Measurements from ENCODE around the gene FAAP100. TPM values are rescaled to one million over a fixed set of nuclear protein-coding genes. Genes with fewer than 3 reads are reported as not detected.

The FAAP100 gene
- polyA plus RNA-seq, 3 donors = 16.5 to 34.0 (median 27.0) TPM

DNA sequence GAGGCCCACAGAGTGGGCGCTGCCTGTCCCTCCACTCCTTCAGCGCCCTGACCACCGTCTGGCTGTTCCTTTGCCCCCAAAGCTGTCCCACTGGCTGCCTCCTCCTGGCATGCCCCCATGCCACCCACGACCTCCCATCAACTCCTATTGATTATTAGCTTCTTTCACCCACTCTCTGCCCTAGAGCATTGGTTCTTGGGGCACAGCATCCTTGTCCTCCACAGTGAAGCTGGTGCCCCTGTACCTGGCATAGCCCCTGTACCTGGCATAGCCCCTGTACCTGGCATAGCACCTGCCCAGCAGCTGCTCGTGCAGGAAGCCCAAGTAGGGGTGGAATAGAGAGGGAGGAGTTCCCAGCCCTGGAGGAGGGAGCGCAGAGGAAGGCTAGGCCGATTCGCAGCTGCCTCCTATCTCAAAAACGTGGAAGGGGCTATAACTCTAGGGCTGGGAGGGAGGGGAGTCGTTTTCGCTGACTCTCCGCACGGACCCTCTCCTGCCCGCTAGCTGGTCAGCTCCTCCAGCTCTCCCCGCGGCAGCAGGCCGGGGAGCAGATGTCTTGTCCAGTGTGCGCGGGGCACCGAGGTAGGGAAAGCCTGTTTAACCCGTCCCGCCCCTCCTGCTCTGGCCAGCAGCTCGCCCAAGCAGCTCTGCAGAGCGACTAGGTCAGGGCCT, 33.9 kb downstream of the FAAP100 start:
- no peak for DNase-seq (ENCODE audit: extremely low read depth in 1 of 11, low read depth in 9 of 11, low spot score in 4 of 11)

DNA sequence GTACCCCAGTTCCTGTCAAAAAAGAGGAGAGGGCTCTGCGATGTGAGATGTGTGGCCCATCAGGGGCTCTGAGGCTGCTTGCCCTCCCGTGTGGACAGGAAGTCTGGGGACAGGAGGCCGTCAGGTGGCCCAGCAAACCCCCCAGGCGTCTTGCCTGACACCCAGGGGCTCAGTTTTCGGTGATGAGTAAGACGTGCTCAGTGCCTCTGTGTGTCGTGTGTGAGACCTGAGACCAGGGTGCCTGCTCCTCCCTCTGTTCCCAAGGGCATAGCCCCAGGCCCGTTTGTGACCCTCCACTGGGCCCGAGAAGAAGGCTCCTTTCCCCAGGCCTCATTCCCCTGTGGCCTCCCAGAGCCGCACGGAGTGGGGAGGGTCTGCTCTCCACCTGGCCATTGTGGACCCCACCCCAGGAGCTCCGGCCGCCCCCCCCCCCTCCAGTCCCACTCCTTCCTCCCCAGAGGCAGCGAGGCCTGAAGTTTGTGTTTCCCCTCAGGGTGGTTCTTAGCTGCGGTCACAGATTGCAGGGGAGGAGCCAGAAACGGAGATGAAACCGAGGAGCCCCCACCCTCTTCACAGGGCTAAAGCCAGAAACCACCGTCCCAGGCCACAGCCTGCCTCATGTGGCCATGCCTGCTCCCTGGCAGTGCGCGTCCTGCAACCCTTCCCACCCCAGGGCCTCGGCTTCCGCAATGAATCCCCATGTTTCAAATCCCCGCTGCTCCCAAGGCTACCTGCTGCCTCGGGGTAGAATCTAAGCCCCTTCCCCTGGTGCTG, 34.6 kb downstream of the FAAP100 start:
- no peak for DNase-seq (ENCODE audit: extremely low read depth in 1 of 11, low read depth in 9 of 11, low spot score in 4 of 11)

DNA sequence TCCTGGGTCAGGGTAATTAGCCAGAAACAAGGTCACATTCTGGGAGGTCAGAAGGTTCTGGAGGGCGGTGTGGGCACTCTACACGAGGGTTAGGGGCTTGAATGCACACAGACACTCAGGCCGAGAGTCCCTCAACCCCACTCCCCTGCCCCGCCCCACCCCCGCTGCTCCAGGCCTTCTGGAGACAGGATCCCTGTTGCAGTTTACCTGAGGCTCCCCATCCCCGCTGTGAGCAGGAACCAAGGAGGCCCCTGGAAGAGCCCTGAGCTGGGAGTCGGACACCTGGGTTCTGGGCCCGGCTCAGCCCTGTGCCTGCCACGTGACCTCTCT, 35.2 kb downstream of the FAAP100 start:
- DNase-seq (ENCODE audit: extremely low read depth in 1 of 11, low read depth in 9 of 11, low spot score in 4 of 11) = no peak

DNA sequence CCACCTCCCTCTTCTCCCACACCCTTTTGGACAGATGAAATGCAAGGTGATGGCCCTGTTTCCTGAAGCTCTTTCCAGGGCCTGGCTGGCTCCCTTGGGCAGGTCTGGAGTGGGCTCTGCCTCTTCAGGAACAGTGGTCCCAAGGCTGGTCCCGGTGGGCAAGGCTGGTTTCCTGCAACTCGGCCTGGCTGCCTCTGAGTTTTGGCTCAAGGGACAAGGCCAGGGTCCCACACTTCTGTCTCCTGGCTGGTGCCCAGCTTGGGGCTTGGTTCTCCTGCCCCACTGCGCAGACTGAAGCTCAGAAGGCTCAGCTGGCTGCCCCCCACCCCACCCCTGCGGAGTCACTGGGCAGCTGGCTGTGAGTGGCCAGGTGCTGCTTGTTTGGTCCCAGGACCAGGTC, 35.7 kb downstream of the FAAP100 start:
- DNase-seq (ENCODE audit: extremely low read depth in 1 of 11, low read depth in 9 of 11, low spot score in 4 of 11) = no peak

DNA sequence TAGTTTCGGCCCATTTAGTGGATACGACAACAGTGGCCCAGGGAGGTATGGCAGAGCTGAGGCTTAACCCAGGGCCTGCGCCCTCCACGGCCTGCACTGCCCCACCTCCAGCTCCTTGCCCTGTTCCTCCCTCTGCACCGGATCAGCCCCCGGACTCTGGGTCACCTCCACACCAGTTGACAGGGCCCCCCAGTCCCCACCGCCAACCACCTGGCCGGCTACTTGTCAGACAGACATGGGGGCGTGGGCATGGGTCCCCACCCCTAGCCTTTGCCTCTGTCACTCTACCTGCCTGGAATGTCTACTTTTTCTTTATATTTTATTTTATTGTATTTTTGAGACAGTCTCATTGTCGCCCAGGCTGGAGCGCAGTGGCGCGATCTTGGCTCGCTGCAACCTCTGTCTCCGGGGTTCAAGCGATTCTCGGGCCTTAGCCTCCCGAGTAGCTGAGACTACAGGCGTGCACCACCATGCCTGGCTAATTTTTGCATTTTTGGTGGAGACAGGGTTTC, 36.6 kb downstream of the FAAP100 start:
- DNase-seq (ENCODE audit: extremely low read depth in 1 of 11, low read depth in 9 of 11, low spot score in 4 of 11) = no peak

DNA sequence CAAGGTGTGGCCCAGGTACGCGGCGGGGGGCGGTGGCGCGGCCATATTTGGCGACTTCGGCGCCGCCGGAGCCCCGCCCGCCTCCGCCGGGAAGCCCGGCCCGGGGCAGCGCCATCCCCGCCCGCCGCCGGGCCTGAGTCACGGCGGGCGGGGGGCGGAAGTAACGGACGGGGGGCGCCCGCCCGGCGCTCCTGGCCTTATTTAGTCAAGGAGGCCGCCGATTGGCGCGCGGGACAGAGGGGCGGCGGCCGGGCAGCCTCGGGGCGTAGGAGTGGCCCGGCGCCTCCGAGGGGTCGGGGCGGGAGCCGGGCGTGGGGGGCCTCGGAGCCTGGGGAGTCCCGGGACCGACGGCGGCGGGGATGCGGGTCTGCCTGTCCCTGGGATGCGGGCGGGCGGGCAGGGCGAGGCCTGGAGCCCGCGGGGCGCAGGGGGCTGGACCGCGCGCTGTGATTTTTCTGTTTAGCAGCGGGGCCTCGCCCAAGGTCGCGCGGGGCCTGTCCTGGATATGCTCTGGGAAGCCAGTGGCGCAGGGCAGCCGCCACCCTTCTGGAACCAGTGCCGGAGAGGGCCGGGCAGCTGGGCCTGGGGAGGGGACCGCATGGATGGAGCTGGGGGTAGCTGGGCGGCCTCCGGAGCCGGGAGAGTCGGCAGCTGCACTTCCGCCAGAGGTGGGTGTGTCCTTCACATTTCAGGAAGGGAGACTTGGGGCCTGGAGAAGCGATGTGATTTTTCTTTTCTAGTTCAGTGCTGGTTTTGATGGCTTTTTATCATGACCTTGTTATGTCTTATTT, 37.2 kb downstream of the FAAP100 start:
- DNase-seq (ENCODE audit: extremely low read depth in 1 of 11, low read depth in 9 of 11, low spot score in 4 of 11) = peak in 2 of 11 donors; percentile 62 to 73

DNA sequence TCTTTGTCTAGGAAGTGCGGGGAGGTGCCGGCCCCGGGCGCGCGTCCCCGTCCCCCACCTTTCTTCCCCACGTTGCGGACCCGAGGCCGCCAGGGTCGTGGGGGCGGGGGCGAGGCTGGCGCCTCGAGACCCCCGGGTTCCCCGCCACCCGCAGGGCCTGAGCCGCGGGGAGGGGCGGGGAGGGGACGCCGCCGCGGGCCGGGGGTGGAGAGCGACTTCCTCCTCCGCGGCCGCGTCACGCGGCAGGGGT, 37.7 kb downstream of the FAAP100 start:
- DNase-seq (ENCODE audit: extremely low read depth in 1 of 11, low read depth in 9 of 11, low spot score in 4 of 11) = no peak

DNA sequence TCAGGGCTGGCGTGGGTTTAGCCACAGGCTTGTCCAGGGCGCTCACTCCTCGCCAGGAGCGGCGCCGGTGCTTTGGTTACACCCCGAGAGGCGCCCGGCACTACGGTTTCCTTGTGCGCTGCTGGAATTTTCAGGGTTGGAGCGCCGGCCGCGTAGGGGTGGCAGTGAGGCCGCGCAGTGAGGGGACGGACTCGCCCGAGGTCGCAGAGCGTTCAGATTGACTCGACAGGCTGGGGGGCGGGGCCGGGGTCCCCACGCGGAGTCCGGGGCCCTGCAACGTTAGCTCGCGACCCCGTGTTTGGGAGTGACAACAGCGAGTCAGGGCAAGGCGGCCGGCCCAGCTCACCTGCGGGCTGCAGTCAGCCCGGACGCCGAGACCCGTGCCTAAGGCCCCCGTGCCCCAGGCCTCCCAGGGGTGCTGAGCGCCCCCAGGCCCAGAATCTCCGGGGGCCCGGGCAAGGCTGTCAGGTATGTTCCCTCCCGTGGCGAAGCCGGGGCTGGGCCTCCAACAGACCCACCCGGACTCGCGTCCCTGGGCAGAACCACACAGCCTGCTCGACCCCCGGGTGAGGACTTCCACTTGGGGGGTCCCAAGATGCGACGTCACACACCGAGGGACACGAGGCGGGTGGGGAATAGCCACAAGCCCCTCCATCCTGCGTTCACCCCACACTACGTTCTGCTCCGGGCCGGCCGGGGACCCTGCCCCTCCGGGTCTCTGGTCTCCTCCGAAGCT, 38.2 kb downstream of the FAAP100 start:
- peak in 2 of 11 donors; percentile 65 to 74 for DNase-seq (ENCODE audit: extremely low read depth in 1 of 11, low read depth in 9 of 11, low spot score in 4 of 11)

DNA sequence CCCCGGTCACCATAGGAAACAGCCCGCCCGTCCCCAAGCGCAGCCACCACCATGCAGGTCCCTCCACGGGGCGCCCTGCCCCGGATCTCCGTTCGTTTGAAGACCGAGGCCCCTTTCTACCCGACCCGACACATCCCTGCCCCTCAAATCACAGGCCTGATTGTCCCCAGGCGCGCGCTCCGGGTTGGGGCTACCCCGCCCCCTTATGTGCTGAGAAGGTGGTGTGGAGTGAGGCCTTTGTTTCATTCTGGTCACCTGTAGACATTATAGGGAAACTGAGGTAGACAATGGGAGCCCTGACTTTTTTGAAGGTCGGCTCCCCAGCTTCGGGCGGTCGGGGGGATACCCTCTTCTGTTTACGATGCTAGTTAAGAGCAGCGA, 38.8 kb downstream of the FAAP100 start:
- DNase-seq (ENCODE audit: extremely low read depth in 1 of 11, low read depth in 9 of 11, low spot score in 4 of 11) = no peak

DNA sequence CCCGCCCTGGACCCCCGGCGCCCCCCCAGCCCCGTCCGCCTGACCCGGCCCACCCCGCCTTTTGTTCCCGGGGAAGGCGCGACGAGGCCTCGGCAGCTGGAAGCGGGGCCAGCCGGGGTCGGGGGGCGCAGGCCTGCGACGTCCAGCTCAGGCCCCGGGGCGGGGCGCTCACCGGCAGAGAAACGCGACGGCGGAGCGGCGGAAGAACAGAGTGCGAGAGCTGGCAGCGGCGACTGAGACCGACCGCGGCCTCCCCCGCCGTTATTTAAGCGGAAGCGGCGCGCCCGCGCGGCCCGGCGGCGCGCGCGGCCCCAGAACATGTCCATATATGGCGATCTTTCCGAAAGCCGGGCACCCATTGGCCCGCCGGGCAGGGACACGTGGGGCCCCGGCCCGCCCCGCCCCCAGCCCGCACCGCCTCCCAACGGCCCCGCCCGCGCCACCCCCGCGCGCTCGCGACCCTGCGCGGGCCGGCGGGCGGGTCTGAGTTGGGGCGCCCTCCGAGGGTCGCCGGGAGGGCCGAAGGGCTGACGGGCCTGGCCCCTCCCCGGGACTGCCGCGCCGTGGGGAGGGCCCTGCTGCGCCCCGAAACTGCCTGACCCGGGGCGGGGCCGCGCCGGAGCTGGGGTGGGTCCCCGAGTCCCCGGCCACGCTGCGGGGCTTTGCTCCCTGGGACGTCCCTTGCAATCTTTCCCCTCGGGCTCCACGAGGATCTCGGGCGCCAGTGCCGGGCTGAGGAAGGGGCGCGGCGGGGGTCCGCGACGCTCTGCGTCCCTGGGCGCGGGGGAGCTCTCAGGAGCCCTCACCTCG, 39.4 kb downstream of the FAAP100 start, which contains the start of gene ACTG1:
TSS of gene ACTG1 (minus strand) at position 238 of the 810 bp plus-strand sequence. CDS start 445 bp downstream, outside the sequence.
- DNase-seq (ENCODE audit: extremely low read depth in 1 of 11, low read depth in 9 of 11, low spot score in 4 of 11) = peak in 10 of 11 donors; percentile 78 to 93 (median 86)

DNA sequence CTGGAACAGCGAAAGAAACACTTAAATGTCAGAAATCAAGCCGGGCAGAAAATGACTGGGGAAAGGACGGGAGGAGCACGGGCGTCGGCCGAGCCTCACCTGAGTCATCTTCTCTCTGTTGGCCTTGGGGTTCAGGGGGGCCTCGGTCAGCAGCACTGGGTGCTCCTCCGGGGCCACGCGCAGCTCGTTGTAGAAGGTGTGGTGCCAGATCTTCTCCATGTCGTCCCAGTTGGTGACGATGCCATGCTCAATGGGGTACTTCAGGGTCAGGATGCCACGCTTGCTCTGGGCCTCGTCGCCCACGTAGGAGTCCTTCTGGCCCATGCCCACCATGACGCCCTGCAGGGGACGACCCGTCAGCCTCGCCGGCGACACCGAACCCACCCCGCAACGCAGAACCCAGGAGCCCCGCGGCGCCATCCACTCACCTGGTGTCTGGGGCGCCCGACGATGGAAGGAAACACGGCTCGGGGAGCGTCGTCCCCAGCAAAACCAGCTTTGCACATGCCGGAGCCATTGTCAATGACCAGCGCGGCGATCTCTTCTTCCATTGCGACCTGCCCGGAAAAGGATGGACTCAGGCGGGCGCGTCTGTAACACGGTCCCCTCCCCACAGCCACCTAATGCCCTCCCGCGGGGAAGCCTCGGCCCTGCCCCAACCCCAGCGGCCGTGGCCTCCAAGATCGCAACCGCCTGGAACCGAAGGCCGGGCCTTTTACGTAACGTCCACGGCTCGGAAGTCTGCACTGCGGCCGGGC, 40.2 kb downstream of the FAAP100 start:
- no peak for DNase-seq (ENCODE audit: extremely low read depth in 1 of 11, low read depth in 9 of 11, low spot score in 4 of 11)

DNA sequence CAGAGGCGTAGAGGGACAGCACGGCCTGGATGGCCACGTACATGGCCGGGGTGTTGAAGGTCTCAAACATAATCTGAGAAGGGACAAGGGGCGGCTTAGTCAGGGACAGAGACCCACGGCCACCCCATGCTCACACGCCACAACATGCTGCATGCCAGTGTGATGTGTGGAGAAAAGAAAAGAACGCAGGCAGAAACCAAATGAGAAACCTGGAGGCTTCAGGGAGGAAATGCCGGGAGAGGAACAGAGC, 40.7 kb downstream of the FAAP100 start:
- DNase-seq (ENCODE audit: extremely low read depth in 1 of 11, low read depth in 9 of 11, low spot score in 4 of 11) = no peak

DNA sequence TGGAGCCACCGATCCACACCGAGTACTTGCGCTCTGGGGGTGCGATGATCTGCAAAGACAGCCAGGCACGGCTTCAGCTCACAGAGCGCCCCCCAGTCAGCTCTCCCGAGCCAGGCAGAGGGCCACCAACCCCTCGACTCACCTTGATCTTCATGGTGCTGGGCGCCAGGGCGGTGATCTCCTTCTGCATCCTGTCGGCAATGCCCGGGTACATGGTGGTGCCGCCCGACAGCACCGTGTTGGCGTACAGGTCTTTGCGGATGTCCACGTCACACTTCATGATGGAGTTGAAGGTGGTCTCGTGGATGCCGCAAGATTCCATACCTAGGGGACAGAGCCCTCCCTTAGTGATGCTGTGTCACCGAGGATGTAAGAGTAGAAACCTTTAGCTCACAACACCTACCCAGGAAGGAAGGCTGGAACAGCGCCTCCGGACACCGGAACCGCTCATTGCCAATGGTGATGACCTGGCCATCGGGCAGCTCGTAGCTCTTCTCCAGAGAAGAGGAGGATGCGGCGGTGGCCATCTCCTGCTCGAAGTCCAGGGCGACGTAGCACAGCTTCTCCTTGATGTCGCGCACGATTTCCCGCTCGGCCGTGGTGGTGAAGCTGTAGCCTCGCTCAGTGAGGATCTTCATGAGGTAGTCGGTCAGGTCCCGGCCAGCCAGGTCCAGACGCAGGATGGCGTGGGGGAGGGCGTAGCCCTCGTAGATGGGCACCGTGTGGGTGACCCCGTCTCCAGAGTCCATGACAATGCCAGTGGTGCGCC, 41.2 kb downstream of the FAAP100 start:
- DNase-seq (ENCODE audit: extremely low read depth in 1 of 11, low read depth in 9 of 11, low spot score in 4 of 11) = no peak

DNA sequence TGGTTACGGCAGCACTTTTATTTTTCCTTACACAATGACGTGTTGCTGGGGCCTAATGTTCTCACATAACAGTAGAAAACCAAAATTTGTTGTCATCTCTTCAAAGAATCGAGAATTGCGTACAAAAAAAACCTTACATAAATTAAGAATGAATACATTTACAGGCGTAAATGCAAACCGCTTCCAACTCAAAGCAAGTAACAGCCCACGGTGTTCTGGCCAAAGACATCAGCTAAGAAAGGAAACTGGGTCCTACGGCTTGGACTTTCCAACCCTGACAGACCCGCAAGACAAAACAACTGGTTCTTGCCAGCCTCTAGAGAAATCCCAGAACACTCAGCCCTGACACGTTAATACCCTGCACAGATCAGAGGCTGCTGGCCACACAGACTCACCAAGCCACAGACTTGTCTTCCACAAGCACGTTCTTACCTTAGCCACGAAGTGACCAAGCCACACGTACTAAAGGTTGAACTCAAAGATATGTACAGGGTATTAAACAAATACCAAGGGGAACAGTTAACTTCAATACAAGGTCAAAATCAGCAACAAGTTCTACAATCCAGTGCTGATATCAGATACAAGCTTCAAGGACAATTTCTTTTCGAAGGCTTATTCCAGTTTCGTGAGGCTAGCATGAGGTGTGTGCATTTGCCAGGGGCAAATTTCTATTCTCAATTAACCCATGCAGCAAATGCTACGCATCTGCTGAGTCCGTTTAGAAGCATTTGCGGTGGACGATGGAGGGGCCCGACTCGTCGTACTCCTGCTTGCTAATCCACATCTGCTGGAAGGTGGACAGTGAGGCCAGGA, 42.0 kb downstream of the FAAP100 start:
- DNase-seq (ENCODE audit: extremely low read depth in 1 of 11, low read depth in 9 of 11, low spot score in 4 of 11) = no peak

DNA sequence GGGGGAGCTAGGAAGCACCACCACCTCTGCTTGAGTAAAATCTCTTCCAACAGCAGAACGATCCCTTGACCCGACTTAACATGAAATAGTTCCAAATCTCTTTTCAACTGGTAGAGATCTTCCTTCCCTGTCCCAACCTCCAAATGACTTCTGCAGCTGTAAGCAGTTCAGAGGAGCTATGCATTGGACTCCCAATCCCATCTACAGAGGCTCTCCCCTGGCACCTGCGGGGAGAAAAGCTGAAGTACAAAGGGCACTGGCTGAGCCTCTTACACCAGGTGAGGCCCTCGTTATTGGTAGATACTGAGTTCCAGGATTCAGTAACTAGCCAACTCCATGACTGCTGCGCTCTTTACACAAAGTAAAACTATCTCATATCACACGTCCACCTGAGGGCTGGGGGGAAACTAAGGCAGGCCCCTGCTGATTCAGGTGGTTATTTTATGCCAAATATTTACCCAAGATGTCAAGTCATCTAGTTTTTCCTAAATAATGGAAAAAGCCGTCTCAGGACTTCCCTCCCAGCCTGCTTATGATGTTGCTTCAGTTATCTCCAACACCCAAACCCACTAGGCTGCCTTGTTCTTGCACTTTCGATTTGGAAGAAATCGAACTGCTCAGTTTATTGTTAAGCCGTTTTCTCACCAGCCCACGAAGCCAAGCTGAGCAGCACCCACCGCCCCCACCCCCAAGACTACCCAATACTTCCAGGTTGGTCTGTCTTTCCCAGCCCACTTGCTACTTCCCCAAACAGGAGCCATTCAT, 42.8 kb downstream of the FAAP100 start:
- DNase-seq (ENCODE audit: extremely low read depth in 1 of 11, low read depth in 9 of 11, low spot score in 4 of 11) = no peak

DNA sequence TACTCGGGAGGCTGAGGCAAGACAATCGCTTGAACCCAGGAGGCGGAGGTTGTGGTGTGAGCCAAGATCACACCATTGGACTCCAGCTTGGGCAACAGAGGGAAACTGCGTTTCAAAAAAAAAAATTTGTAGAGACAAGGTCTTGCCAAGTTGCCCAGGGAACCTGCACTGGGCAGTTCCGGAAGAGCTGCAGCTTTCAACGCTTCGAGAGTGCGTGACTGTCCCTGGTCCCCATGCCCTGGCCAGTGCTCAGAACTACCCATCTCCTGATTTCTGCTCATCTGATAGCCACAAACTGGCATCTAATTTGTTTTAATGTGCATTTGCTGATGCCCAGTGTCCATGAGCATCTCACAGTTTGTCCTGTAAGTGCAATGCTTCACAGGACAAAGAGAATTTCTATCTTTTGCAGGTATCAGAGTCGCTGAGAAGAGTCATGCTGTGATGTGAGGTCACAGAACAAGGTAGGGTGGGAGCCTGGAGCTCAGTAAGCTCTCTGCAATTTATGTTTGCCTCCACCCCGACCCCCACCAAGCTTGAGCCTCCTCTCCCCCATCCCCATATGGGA, 43.4 kb downstream of the FAAP100 start:
- no peak for DNase-seq (ENCODE audit: extremely low read depth in 1 of 11, low read depth in 9 of 11, low spot score in 4 of 11)
